Urothelium cell line (cell line): ENCODE measurements around the gene C10orf71.

Experiments
- DNase-seq: peaks from one replicate; pipeline ENCODE4 v3.0.0; 2011; ENCODE audit warnings: low spot score, mixed read lengths
- FAIRE-seq: peaks from 2 replicates; lab custom pipeline; 2011; peaks lifted over from hg19 to GRCh38; lab: Jason Lieb, UNC

Gene C10orf71

GRCh38 chr10:49311555-49312236 is 12.7 kb downstream of the C10orf71 start:
- FAIRE-seq (no peak), DNase-seq (no peak)

GRCh38 chr10:49312246-49312869 is 13.4 kb downstream of the C10orf71 start:
- FAIRE-seq: no peak
- no peak for DNase-seq

GRCh38 chr10:49313501-49314070 is 14.6 kb downstream of the C10orf71 start:
- FAIRE-seq (peak; percentile 72), DNase-seq (no peak)

GRCh38 chr10:49314806-49315205 is 15.8 kb downstream of the C10orf71 start:
- no peak for FAIRE-seq
- no peak for DNase-seq

- DNase-seq (no peak), FAIRE-seq (no peak)
These were observed 19.1 kb downstream of the C10orf71 start for GRCh38 chr10:49318028-49318427.

- FAIRE-seq (no peak), DNase-seq (no peak)
These were observed 19.8 kb downstream of the C10orf71 start for GRCh38 chr10:49318755-49319154.

- DNase-seq: no peak
- no peak for FAIRE-seq
These were observed 20.2 kb downstream of the C10orf71 start for GRCh38 chr10:49319206-49319605.

GRCh38 chr10:49320191-49320590 is 21.2 kb downstream of the C10orf71 start:
- FAIRE-seq (no peak), DNase-seq (no peak)

- no peak for FAIRE-seq
- no peak for DNase-seq
These were observed 22.1 kb downstream of the C10orf71 start for GRCh38 chr10:49321021-49321420.

GRCh38 chr10:49322371-49323170 is 23.6 kb downstream of the C10orf71 start:
- FAIRE-seq (no peak), DNase-seq (no peak)

- no peak for DNase-seq
- no peak for FAIRE-seq
These were observed 24.4 kb downstream of the C10orf71 start for GRCh38 chr10:49323171-49323895.

GRCh38 chr10:49323896-49324270 is 24.9 kb downstream of the C10orf71 start:
- no peak for DNase-seq
- FAIRE-seq: no peak

GRCh38 chr10:49324711-49325110 is 25.7 kb downstream of the C10orf71 start:
- FAIRE-seq (peak; percentile 82), DNase-seq (no peak)

GRCh38 chr10:49325131-49325915 is 26.4 kb downstream of the C10orf71 start:
- no peak for FAIRE-seq
- DNase-seq: no peak

GRCh38 chr10:49325916-49326783 is 27.2 kb downstream of the C10orf71 start:
- FAIRE-seq: no peak

GRCh38 chr10:49327036-49327813 is 28.3 kb downstream of the C10orf71 start:
- DNase-seq: no peak
- no peak for FAIRE-seq

More at GRCh38 chr10:49325916-49326783, 27.2 kb downstream of the C10orf71 start:
- DNase-seq: no peak

GRCh38 chr10:49328401-49329145 is 29.6 kb downstream of the C10orf71 start:
- DNase-seq (no peak), FAIRE-seq (no peak)

GRCh38 chr10:49329146-49329505 is 30.2 kb downstream of the C10orf71 start:
- no peak for FAIRE-seq
- DNase-seq: no peak
